ENCODE data around the gene KLHL22.
"Not testable (repeated sequence)": the region's sequence is repeated elsewhere in the genome, so short reads cannot be mapped to it uniquely, and the experiment has no call there.

Gene KLHL22

GRCh38 chr22:20415241-20415640 is 80.4 kb downstream of the KLHL22 start:
- not testable (repeated sequence) for DNase-seq

- DNase-seq, result no peak
Measured at GRCh38 chr22:20414450-20414849, 81.1 kb downstream of the KLHL22 start.

DNA sequence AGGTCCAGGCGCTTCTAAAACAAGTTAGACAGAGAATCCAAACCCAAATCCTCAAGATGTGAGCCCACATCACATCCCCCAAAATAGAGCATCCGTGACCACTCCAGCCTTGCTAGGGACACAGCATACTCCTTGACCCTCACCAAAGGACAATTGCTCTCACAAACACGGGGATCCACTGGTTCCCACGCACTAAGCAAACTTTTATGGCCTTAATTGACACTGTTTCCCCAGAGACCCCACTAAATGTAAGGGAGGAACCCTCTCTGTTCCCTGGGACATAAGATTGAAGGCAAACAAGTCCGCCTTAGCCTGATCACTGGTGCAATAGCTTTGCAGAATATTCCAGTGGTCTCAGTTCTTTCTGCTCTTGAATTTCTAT is 81.5 kb downstream of the KLHL22 start:
- no peak for DNase-seq

DNA sequence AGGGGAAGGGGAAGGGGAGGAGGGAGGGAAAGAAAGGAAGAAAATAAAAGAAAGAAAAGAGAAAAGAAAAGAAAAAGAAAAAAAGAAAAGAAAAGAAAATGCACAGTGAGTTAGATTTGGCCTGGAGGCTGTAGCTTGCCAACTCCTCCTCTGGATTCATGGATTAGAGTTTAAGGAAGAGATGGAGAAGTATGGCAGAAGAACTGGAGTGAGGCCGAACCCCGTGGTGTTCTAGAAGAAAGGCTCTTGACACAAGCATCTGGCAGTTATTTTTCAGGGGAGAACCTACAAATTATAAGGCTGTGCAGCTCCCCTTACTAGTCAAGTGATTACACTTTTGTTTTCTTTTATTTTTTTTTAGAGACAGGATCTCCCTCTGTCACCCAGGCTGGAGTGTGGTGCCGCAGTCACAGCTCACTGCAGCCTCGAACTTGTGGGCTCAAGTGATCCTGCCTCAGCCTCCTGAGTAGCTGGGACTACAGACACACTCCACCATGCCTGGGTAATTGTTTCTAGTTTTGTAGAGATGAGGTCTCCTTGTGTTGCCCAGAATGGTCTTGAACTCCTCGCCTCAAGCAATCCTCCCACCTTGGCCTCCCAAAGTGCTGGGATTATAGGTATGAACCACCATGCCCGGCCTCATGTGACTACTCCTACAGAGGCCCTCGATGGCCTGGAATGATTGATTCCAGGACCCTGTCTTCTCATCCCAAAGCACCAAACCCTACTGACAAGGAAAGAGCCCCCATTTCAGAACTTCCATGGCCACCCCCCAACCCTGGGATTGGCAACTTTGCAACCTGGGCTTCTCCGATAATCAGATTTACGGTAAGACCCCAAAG is 82.2 kb downstream of the KLHL22 start:
- no peak for DNase-seq

DNA sequence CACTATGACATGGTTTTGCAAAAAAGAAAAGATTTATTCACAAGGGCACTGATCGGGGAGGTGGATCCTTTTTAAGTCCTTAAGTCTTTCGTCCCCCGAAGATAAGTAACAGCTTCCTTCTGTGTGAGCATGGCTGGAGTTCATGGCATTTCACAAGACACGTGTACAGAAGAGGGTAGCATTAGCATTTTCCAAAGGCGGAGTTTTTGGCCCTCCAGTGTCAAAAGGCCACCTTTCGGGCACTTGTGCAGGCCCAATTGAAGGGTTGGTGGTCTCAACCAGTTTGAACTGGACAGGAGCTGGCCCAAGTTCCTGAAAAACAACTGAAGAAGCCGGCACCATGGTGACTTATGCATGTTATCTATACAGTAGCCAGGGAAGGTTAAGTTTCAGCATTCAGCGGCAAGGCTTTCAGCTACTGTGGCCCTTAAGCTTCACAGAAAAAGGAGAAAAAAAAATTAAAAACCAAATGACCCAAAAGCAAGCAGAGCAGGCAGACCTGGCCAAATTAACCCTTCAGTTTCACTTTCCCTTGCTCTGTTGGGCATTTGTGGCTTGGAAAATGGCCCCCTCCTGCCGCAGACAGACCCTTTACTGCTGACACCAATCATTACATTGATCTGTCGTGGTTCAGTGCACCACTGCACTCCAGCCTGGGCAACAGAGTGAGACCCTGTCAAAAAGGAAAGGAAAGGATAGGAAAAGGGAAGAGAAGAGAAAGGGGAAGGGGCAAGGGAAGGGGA is 83.0 kb downstream of the KLHL22 start:
- DNase-seq, result no peak

DNA sequence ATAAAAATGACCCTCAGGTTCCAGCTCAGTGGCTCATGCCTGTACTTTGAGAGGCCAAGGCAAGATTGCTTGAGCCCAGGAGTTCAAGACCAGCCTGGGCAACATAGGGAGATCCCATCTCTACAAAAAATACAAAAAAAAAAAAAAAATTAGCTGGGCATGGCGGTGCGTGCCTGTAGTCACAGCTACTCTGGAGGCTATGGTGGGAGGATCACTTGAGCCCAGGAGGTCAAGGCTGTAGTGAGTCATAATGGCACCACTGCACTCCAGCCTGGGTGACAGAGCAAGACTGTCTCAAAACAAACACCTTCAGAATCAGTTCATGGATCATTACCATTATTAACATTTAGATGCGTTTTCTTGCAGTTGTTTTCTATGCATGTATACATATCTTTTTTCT is 86.2 kb downstream of the KLHL22 start:
- not testable (repeated sequence) for DNase-seq

GRCh38 chr22:20408891-20409290 is 86.7 kb downstream of the KLHL22 start:
- no peak for DNase-seq

GRCh38 chr22:20407829-20408228 is 87.8 kb downstream of the KLHL22 start:
- no peak for DNase-seq

DNA sequence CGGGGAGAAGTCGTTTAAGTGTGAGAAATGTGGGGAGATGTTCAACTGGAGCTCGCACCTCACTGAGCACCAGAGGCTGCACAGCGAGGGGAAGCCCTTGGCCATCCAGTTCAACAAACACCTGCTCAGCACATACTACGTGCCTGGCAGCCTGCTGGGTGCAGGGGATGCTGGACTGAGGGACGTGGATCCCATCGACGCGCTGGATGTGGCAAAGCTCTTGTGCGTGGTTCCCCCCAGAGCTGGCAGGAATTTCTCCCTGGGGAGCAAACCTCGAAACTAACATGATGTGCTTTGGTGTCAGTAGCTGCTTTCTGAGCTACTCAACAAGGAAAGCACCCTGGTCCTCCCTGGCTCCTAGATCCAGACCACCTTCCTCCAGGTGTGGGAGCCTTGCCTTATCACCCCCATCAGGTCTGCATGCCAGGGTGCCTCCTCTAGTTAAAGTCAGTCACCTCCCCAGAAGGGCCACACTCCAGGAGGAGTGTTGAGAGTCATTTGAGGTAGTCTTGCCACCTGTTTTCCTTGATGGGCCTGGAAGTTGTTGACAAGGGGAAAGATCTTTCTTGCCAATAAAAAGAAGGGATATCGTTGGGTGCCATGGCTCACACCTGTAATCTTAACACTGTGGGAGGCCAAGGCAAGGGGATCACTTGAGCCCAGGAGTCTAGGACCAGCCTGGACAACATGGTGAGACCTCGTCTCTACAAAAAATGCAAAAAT is 88.7 kb downstream of the KLHL22 start:
- DNase-seq, result no peak

- no peak for DNase-seq
Measured at GRCh38 chr22:20405931-20406685, 89.5 kb downstream of the KLHL22 start.

DNA sequence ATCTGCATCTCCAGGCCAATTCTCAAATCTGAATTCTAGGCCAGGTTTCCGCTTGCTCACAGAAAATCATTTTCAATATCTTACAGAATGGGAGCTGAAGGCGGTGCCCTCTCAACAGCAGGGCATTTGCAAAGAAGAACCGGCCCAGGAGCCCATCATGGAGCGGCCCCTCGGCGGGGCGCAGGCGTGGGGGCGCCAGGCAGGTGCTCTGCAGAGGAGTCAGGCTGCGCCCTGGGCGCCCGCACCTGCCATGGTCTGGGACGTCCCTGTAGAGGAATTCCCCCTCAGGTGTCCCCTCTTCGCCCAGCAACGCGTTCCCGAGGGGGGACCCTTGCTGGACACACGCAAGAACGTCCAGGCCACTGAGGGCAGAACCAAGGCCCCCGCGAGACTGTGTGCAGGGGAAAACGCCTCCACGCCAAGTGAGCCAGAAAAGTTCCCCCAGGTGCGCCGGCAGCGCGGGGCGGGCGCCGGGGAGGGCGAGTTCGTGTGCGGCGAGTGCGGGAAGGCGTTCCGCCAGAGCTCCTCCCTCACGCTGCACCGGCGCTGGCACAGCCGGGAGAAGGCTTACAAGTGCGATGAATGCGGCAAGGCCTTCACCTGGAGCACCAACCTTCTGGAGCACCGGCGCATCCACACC is 90.2 kb downstream of the KLHL22 start:
- DNase-seq, result no peak

DNA sequence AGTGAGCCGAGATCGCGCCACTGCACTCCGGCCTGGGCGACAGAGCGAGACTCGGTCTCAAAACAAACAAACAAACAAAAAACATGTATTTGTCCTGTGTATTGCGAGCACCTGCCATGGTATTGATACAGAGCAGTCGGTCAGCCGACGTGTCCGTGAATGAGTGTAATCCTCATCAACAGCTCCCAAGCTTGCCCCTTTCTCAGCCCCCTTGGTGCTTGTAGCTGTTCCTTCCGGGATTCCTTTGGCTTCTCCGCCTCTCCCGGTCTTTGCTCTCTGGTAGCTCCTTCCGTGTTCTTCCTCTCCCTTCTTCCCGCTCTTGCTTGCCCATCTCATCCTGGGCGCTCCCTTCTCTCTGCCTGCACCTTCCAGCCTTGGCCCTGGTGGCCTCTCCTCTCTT is 90.7 kb downstream of the KLHL22 start:
- DNase-seq, result no peak

- DNase-seq, result no peak
Measured at GRCh38 chr22:20403779-20404140, 91.8 kb downstream of the KLHL22 start.

- no peak for DNase-seq
Measured at GRCh38 chr22:20402960-20403778, 92.4 kb downstream of the KLHL22 start.

- no peak for DNase-seq
Measured at GRCh38 chr22:20401376-20402014, 94.1 kb downstream of the KLHL22 start.

GRCh38 chr22:20400606-20401375 is 94.8 kb downstream of the KLHL22 start:
- DNase-seq, result no peak

GRCh38 chr22:20399866-20400605 is 95.6 kb downstream of the KLHL22 start:
- DNase-seq, result no peak

DNA sequence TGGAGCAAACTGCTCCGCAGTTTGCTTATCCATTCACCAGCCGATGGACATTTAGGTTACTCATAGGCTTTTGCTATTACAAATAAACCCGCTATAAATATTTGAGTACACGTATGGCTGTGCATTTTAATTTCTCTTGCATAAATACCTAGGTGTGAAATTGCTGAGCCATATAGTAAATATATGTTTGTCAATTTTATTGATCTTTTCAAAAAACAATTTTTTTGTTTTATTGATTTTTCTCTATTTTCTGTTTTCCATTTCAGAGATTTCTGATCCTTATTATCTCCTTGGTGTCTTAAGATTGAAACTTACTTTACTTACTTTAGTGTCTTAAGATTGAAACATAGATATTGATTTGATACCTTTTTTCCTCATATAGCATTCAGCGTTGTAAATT is 97.2 kb downstream of the KLHL22 start:
- DNase-seq, result no peak

DNA sequence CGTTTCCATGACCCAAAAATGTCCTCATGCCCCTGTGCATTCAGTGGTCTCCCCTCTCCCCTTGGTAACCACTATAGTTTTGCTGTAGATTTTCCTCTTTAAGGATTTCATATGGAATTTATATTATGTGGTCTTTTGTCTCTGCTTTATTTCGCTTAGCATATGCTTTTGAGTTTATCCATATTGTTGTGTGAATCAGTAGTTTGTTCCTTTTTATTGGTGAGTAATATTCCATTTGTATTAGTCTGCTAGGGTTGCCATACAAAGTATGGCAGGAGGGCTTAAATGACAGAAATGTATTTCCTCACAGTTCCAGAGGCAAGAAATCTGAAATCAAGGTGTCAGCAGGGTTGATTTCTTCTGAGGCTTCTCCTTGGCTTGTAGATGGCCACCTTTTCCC is 98.1 kb downstream of the KLHL22 start:
- DNase-seq, result no peak

Data from activated gamma-delta T cell treated with Interleukin-2 at 50 U/mL for 16 hours (primary cell).